GM21515 (cell line): Measurements from ENCODE around the gene ZBTB9.
A peak's percentile ranks its signal among the peaks of the same experiment; 100 is the strongest.

ENCODE experiments used
- ATAC-seq: cut with Tn5 transposase; IDR thresholded peaks from one replicate; pipeline ENCODE4 v1.9.1; 2021; ENCODE audit not compliant: unreplicated experiment

The ZBTB9 gene

GRCh38 chr6:33418690-33419291 is 35.6 kb upstream of the ZBTB9 start:
- no peak for ATAC-seq

- no peak for ATAC-seq
Observed at GRCh38 chr6:33419580-33420490, 34.5 kb upstream of the ZBTB9 start, which contains the start of gene SYNGAP1. Gene SYNGAP1, plus strand, starts transcription at chr6:33420065. Its CDS starts 200 bp downstream, at chr6:33420265.

GRCh38 chr6:33420491-33421343 is 33.7 kb upstream of the ZBTB9 start:
- no peak for ATAC-seq

DNA sequence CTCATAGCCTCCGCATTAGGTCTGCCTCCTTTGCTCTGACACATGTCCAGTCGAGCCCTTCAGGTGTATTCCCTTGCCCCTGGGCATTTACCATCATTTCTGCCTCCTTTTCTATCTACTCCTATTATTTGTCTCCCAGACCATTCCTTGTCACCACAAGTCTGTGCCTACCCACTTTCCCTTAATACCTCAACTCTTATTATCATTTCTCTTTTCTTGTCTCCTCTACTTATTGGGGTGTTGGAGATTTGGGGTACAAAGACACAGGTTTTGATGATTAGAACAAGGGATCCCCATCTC is 33.1 kb upstream of the ZBTB9 start:
- ATAC-seq = no peak

DNA sequence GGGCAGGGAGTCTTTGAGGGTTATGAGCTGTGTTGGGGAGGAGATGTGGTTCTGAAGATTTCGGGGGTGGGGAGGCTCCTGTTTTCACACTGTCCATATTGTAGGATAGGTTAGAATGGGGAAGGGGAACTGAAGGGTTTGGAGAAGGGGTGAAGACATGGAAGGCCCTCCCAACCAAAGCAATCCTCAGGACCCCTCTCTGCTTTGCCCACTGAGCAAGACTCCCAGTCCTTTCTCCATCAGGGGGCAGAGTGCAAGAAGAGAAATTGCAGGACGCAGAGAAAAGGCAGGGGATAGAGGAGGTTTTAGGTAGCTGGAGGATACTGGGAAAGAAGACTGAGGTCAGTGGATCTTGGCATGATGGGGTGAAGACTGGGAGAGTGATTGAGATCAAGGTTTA is 30.6 kb upstream of the ZBTB9 start:
- ATAC-seq = no peak

GRCh38 chr6:33424855-33425667 is 29.3 kb upstream of the ZBTB9 start:
- no peak for ATAC-seq

GRCh38 chr6:33425668-33426577 is 28.5 kb upstream of the ZBTB9 start:
- peak; percentile 35 for ATAC-seq

GRCh38 chr6:33426590-33427511 is 27.5 kb upstream of the ZBTB9 start:
- no peak for ATAC-seq

- no peak for ATAC-seq
Observed at GRCh38 chr6:33427585-33428223, 26.7 kb upstream of the ZBTB9 start.

GRCh38 chr6:33428224-33428965 is 26.0 kb upstream of the ZBTB9 start:
- no peak for ATAC-seq

DNA sequence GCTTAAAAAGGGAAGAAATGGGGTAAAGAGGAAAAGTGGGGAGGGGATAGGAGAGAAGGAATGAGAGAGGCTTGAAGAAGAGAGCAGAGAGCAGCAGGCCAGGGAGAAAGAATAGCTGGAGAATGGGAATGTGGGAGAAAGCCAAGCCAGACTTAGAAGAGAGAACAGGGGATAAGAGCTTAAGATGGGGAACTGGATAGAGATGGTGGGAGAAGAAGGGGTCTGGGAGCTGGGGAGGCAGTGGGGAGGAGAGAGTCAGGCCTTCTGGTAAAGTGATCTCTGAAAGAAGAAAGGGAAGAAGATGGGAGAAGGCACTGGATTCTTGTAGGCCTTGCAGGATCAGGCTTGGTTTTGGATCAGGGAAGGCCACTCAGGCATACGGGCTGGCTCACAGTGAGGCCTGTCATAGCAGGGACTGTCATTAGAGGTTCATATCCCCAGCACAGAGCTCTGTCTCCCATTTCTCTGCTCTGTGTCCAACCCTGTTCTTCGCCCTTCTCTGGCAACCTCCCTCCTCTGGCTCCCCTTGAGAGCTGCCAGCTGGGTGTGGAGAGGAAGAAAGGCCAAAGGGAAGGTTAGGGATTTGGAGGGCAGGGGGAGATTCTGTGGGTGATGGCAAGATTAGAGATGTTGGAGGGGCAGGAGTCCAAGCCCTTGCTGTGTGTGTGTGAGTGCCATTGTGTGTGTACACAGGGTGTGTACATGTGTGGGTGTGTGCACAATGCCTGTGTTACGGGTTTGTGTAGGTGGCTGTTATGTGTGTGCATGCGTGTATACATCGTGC is 25.2 kb upstream of the ZBTB9 start:
- no peak for ATAC-seq

DNA sequence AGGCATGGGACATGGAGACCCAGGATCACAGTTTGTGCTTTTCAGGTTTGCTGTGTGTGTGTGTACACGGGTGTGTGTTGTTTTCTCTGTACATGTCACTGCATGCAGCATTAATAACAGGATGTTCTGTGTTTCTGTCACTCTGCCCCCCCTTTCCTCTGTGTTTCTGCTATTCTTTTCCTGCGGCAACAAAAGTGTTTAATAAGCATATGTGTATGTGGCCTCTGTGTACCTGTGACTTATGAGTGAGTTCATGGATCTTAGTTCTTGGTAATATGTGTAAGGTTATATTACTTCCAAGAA is 24.7 kb upstream of the ZBTB9 start:
- ATAC-seq = no peak

GRCh38 chr6:33430334-33430733 is 24.0 kb upstream of the ZBTB9 start:
- no peak for ATAC-seq

GRCh38 chr6:33430991-33431879 is 23.1 kb upstream of the ZBTB9 start:
- no peak for ATAC-seq

DNA sequence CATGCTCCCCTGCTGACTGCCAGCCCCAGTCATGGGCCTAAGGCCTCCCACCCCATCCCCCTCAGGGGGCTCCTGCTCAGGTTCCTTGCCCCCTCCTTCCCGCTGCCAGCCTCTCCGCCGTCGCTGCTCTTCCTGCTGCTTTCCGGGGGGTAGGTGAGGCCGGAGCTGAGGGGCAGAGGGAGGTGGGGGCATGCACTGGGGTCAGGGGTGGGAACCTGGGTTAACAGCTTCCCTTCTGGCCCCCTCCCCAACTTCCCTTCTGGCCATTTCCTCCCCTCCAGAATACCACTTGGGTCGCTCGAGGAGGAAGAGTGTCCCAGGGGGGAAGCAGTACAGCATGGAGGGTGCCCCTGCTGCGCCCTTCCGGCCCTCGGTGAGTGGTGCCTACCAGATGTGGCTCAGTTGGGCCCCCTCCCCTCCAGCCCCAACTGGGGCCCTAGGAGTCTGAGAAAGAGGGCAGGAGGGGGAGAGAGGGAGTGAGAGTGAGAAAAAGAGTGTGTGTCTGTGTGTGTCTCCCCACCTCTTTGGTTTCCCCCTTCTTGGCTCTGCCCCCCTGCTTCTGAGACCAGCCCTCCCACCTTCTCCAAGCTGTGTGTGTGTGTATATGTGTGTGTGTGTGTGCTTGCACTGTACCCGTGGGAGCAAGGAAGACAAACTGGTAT is 22.4 kb upstream of the ZBTB9 start:
- no peak for ATAC-seq
